OCI-LY1 (cell line): ENCODE data around the gene ZDHHC11.
"Not testable (repeated sequence)": the region's sequence is repeated elsewhere in the genome, so short reads cannot be mapped to it uniquely, and the experiment has no call there.

Experiments
- CTCF ChIP-seq: fragments of 200-600 bp; sonication (generic), shearing (Covaris generic); IDR thresholded peaks from 2 replicates; pipeline ENCODE4 v1.5.1; 2017; ENCODE audit warnings: mild to moderate bottlenecking, antibody characterized with exemption, low read length, moderate library complexity, mixed read lengths
- EZH2 ChIP-seq: fragments of 200-600 bp; sonication (generic), shearing (Covaris generic); IDR thresholded peaks from 2 replicates; pipeline ENCODE4 v1.8.0; 2017; ENCODE audit warnings: borderline replicate concordance, mixed run types, mild to moderate bottlenecking, antibody characterized with exemption, low read length, moderate library complexity, mixed read lengths

GRCh38 chr5:813575-813974 is 37.2 kb downstream of the ZDHHC11 start:
- not testable (repeated sequence) for TF ChIP-seq CTCF, EZH2
